HG03060 (cell line): ENCODE results near the gene GGCT.

Experiments
- ATAC-seq: cut with Tn5 transposase; IDR thresholded peaks from one replicate; pipeline ENCODE4 v1.9.1; 2021; ENCODE audit warnings: low read depth, moderate number of reproducible peaks; ENCODE audit not compliant: unreplicated experiment

The GGCT gene

DNA sequence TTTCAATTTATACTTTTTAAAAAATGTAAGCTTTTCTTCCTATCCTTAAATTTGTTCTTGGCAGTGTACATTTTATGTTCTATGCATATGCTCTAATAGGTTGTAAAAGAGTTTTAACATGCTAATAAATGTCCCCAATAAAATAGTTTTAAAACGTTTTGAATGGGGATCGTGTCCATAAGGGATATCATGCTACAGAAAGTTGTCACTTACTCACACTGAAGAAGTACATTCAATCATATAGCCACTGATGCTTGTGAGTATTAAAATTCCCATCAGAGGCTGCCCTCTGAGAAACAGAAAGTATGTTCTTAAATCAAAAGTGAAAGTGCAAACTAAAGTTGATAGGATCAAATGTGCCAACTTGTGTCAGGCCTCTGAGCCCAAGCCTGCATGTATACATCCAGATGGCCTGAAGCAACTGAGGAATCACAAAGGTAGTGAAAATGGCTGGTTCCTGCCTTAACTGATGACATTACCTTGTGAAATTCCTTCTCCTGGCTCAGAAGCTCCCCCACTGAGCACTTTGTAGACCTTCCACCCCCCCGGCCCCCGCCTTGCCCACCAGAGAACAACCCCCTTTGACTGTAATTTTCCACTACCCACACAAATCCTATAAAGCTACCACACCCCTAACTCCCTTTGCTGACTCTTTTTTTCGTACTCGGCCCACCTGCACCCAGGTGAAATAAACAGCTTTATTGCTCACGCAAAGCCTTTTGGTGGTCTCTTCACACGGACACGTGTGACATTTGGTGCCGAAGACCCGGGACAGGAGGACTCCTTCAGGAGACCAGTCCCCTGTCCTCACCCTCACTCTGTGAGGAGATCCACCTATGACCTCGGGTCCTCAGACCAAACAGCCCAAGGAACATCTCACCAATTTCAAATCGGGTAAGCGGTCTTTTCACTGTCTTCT, 25.2 kb downstream of the GGCT start:
- ATAC-seq = no peak

DNA sequence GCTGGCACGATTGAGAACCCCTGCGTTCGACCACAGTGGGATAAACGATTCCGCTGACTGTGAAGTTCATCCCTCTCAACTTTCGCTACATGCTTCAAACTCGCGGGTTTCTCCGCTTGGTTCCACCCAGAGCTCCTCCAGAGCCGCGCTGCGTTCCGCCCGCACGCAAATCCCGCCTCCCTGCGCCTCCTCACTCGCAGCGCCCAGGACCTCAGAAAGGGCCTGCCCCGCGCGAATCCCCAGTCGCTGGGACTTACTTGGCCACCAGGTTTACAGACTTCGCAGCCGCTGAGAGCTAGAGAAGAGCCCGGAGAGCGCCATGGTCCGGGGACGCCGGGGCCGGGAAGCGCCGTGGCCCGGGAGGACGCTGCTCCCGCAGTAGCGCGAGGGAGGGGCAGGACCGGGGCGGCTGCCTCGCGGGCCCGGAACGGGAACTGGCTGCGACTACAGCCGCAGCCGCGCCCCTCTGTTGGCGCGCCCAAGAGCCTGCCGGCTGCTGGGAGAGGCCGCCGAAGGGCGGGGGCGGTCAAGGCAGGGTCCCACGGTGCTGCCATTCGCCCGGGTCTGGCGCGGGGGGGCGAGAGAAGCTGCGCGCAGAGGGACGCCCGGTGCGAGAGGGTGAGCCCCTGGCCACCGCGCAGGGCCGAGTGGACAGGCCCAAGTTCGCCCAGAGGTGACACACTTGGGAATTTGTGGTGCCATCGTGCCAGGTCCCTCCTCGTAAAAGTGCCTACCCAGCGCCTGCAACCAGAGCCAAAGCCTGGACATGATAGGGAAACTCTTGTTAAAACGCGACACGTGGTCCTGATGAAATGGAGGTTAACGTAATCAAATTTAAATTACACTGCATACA, 26.1 kb downstream of the GGCT start, which contains the start of gene NOD1:
NOD1 (minus strand) TSS at position 436 of the 853 bp plus-strand sequence. CDS start 21,863 bp downstream, outside the sequence.
- no peak for ATAC-seq

DNA sequence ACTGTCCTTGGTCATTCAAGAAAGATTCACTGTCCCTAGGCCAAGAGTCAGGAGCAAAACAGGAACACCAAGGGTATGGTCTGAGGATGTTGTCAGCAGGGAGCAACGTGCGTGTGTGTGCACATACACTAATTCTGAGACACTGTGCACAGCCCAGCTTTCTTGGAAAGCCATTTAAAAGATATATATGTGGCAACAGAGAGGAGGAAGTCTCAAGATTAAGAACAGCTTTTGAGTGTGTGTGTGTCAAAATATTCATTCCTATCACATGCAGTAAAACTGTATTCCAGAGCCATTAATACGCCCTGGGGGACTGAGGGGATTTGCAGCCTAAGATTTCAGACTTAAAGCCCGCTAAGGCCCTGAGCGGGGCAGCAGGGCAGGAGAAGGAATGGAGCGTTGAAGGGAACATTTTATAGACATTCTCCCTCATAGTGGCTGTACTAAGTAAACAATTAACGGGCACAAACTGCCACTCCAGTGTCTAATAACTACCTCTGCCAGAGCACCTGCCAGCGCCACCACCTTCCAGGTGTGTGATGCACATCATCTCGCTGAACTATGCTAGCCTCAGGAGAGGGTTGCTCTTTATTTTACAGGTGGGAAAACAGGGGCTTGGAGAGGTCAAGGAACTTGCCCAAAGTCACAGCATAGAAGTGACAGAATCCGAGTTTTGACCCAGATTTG, 28.0 kb downstream of the GGCT start:
- ATAC-seq = no peak

DNA sequence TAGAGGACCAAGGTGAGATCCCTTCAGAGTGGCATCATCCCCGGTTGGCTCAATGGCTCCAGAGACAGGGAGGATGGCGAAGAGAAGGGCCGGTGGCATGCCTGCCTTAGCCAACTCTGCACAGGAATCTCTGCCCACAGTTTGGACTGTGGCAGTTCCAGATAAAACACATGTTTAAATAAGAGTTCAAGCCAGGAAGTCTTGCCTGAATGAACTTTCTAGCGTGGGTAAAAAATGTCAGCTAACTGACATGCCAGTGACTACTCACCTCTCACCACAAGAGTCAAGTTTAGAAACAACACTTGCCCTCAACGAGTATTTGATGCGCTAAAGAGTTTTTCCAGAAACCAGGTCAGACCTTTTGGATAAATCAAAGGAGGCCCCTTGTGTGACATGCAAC, 29.0 kb downstream of the GGCT start:
- ATAC-seq = no peak

DNA sequence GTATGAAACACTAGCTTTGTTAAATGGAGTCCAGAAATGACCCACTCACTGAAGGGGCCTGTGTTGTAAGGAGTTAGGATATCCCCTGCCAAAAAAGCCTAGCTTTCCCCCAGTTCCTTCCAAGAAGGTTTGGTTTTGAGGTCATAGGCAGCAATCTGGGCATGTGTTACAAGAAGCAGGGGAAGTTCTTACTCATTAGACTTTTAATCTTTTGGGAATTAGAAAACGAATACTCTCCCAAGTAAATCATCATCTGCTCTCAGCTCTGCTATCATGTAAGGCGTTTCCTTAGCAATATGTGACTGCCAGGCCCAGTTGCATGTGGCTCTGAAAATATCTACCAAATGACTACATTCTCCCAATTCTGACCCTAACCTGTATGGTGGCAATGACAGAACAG, 29.7 kb downstream of the GGCT start:
- ATAC-seq = no peak

DNA sequence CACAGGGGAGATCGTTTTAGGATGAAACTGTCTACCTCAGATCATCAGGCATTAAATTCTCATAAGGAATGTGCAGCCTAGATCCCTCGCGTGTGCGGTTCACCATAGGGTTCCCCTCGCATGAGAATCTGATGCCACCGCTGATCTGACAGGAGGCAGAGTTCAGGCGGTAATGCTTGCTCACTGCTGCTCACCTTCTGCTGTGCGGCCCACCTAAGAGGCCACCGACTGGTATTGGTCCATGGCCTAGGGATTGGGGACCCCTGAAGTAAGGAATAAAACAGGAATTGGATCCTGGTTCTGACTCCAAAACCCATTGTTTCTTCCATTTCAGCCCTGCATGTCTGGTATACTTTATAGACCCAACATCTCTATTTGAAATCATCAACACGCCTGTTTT, 30.1 kb downstream of the GGCT start:
- ATAC-seq = no peak

DNA sequence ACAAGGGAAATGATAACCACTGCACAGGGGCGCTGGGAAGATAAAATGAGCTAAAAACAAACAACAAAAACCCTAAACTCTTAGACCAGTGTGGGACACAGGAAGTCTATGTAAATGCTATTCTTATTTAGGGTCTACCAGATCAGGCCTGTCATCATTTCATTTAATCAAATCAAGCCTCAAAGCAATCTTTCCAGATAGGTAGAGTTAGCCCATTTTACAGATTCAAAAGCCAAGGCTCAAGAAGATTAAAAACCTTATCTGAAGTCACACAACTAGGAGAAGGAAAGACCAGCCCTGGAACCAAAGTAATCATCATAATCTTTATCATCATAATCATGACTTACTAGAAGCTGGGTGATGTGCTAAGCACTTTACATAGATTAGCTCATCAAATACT, 30.7 kb downstream of the GGCT start:
- ATAC-seq = no peak

DNA sequence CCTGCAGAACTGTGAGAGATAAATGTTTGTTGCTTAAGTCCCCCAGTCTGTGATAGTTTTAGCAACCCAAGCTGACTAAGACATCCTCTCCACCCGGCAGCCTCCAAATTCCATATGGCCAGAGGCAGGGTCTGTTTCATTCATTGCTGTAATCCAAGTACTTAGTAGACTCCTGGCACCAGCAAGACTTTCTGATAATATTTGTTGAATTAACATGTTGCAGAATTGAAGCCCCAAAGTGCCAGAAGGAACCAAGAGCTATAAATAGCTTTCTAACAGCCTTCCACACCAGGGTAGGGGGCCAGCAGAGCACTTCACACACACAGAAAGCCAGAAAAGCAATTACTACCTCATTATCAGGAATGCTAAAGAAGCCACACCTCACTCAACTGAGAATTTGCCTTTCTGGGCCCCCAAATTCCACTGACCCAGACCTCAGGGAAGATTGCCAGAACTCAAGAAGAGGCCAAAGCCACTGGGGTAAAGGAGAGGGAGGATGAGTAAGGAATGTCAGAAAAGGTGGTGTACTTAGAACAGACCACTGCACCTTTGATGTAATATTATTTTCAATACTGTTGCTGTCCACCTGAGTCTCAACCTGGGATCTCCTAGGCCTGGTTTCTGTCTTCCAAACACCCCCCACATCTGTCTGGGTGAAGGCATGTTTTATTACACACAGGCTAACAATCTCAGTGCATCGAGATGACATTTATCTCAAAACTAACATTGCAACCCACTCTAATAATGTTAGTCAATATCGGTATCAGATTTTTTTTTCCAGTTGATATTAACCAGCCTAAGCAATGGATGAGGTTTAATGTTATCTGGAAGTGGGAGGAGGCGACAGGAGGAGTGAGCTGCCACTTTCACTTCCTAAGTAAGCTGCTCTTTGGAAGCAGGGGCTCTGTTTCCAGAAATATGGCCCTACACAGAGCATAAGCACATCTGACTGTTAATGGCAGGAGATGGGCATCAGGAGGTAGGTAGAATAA, 31.5 kb downstream of the GGCT start:
- no peak for ATAC-seq

DNA sequence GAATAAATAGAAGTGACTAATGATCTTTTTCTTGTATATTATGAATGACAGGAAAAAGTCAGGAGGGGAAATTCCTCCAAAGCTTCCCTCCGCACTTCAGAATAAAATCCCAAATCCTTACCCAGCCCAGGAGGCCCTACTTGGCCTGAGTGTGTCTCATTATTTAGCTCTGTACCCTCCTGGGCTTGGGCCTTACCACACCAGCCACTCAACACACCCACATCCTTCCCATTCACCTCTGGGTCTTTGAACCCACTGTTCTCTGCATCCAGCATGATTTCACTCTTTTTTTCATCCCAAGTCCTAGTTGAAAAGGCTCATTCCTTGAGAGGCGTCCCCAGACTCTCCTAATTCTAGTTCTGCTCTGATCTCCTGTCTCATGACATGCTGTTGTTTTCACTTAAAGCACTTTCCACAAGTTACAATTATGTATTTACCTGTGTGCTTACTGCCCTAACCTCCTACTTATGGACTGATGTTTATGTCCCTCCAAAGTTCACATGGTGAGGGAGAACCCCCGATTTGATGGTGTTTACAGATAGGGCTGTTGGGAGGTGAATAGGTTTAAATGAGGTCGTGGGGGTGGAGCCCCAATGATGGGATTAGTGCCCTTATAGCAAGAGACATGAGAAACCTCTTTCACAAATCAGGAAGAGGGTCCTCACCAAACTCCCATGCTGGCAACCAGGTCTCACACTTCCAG, 32.4 kb downstream of the GGCT start:
- ATAC-seq = no peak

DNA sequence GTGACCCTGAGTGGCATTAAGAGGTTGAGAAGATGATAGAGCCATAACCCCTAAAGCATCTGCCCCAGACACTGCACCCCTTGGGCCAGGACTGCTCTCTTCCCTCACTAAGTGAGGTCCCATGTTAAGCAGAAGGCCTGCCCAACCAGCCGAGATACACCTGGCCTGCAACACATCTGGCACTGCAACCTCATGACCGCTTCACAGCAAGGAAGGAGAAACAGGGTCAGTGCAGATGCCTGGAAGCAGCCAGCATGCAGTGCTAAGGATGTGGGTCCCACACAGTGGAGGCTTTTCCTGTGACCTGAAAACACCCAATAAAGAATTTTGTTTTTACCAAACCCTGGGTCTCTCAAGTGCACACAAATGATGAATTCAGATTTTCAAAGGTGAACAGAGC, 33.4 kb downstream of the GGCT start:
- ATAC-seq = no peak

DNA sequence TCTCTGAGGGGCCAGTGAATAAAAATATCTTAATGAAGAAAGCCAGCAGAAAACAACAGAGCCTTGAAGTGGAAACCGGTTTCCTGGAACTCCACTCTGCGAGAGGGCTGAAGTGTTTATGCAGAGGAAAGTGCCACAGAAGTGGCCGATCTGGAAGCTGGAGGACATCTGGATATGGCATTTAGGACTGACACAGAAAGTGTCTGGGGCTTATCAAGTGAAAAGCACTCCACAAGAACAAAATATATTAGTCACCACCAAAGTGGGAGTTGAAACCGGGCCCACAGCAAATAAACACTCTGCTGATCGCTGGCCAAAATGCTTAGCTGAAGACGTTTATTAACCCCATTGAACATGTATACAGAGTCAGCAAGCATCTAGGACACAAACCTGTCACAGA, 33.9 kb downstream of the GGCT start:
- no peak for ATAC-seq

DNA sequence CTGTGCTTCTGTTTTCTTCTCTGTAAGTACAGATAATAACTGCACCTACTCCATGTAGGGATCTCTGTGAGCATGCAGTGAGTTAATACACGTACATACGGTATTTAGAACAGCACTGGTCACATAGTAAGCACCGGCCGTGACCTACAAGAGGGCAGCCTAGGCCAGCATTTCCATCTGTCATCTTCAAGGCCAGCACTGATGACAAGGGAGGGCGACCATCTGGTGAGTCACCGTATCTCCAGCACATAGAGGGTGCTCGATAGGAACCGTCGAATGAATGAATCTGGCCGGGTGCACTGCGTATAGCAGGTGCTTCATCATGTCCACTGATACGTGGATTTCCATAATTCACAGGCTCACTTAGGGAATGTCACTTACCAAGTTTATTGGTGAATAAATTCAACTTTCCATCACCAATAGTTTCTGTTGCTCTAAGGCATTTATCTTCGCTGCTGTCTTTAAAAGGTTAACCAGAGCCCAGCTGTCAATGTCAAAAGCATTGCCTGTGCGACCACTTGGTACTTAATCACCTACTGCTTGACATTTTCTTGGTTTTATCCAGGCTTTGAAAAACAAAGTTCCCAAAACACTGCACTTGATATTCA, 34.4 kb downstream of the GGCT start:
- no peak for ATAC-seq

DNA sequence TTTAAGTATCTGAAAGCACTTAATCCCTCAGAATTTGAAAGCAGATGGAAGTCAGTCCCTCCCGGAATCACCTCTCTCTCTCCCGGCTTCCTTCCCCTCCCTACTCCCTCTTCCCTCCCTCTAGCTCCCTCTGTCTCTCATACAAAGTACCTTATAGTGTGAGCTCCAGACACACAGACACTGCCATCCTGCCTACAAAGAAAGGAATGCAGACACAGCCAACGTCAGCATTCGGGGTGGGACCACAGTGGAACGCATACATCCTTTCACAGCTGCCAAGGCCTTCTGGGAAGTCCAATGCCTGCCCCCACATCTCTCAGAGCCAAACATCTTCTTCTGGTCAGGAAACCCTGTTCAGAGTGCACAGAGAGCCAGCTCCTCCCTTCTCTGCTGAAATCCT, 35.3 kb downstream of the GGCT start:
- ATAC-seq = no peak

DNA sequence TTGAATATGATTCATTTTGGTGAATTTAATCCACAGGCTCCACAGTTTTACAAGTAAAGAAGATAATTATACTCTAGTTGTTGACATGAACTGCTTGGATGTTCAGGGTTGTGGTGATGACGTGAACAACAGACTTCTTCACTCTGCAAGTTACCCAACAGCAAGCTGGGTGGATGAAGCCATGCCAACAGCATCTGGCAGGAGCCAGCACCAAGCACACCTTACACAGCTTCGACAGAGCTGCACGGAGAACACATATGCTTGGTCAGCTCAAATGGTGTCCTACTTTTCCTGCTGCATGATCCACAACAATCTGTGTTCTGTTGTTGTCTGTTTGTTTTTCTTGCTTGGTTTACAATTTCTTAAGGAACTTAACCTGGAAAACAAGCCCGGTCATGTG, 35.8 kb downstream of the GGCT start:
- ATAC-seq = no peak

DNA sequence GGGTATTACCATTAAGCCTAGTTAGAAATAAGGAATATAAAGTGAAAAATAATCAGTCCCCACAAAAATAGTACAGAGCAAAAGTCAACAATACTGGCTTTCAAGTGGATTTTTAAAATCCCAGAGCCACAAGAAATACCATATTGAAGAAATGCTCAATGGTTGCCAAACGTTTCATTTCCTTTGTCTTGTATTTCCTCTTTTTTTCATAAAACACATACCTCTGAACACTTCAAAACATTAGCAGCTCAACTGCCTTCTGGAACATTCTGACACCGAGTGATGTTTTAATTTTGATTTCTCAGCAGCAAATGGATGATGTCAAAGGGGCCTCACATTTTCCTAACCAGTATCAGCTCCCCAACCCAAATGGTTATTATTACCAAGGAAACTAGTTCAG, 36.6 kb downstream of the GGCT start:
- ATAC-seq = no peak

DNA sequence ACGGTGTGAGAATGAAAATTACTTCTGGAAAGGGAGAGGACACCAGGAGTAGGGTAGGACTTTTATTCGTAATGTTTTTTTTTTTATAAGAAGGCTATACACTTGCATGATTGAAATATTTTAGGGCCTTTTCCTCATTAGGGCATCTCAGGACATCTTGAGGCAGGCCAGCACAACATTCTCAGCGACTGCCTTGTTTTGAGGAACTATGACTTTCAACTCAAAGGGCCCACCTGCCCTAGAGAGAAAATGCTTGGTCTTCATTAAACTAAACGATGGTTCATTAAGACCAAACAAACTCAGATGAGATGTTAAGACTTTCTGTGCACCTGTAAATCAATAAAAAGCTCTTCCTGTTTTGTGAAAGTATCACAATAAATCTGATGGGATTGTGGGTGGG, 37.4 kb downstream of the GGCT start:
- no peak for ATAC-seq

DNA sequence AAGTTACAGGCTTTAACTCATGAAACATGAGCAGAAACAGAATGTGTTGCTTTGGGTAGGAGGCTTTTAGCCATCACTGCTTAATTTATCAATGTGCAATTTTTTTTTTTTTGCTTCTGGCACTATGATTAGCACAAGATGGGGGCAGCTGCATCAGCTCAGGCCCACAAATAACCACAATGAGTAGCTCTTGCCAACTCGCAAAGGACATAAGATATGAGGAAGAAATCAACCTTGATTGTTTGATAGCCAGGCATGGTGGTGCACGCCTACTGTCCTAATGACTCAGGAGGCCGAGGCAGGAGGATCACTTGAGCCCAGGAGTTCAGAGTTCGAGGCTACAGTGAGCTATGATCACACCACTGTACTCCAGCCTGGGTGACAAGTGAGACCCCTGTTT, 38.4 kb downstream of the GGCT start:
- ATAC-seq = no peak

DNA sequence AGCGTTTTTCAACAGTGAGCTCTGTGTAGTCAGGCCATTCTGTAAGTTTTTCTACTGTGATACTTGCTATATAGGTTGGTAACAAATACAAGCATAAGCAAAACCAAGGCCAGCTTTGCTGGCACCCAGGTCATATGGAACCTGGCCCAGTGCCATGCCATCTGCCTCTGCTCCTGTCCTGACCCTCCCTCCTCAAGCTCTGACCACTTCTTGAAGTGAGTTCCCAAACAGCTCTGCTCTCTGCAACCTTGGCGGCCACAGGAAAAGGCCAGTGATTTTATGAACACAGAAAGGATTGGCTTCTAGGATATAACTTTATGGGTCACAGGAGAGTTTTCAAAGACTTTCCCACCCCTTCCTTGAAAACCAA, 38.8 kb downstream of the GGCT start:
- no peak for ATAC-seq
